IgD-negative memory B cell (primary cell): ENCODE measurements around the gene SRSF5. TPM values are rescaled to one million over a fixed set of nuclear protein-coding genes. Genes with fewer than 3 reads are reported as not detected.
A peak's percentile ranks its signal among the peaks of the same experiment; 100 is the strongest.

Source experiments
- H3K27ac Mint-ChIP-seq, 3 donors: one replicate each; pipeline ENCODE4 v1.8.0; 2020 to 2022; ENCODE audit warnings: mild to moderate bottlenecking in 3 of 3, mixed read lengths in 3 of 3, moderate library complexity in 1 of 3
- H3K27me3 Mint-ChIP-seq: one replicate; pipeline ENCODE4 v1.8.0; 2021; ENCODE audit warnings: mixed read lengths
- H3K36me3 Mint-ChIP-seq: one replicate; pipeline ENCODE4 v1.8.0; 2020; ENCODE audit warnings: mild to moderate bottlenecking, mixed read lengths
- H3K4me1 Mint-ChIP-seq, 3 donors: one replicate each; pipeline ENCODE4 v1.8.0; 2020 to 2022; ENCODE audit warnings: mixed read lengths in 3 of 3, mild to moderate bottlenecking in 1 of 3
- H3K4me3 Mint-ChIP-seq, 4 donors: one replicate each; pipeline ENCODE4 v1.8.0; 2020 to 2022; ENCODE audit warnings: mild to moderate bottlenecking in 4 of 4, mixed read lengths in 4 of 4, moderate library complexity in 3 of 4
- H3K9me3 Mint-ChIP-seq, 3 donors: one replicate each; pipeline ENCODE4 v1.8.0; 2020 to 2021; ENCODE audit warnings: mixed read lengths in 3 of 3, mild to moderate bottlenecking in 1 of 3
- polyA plus RNA-seq: library from polyadenylated mRNA; unstranded; fragments of 300-500 nt; fragmentation: Illumina TruSeq; gene quantifications from one replicate; pipeline ENCODE4 v1.2.3, GENCODE V29; 2021

SRSF5 gene
- polyA plus RNA-seq, 1 donor from 2014 or later = 1,200 TPM

GRCh38 chr14:69779088-69779487, 12.1 kb downstream of the SRSF5 start:
- Mint-ChIP-seq H3K27me3 (no peaks in the 10 kb centered on the region), H3K4me3 (peak overlapping the region in 1 of 4 donors; percentile 10), H3K9me3 (no peaks in the 10 kb centered on the region), H3K27ac (peak overlapping the region in 1 of 3 donors; percentile 48), H3K4me1 (peaks cover 14 to 24% (median 17%) of the 10 kb centered on the region in 3 donors), H3K36me3 (peaks cover 2% of the 10 kb centered on the region)

GRCh38 chr14:69780092-69780491, 13.2 kb downstream of the SRSF5 start:
- peaks cover 10 to 20% (median 17%) of the 10 kb centered on the region in 3 donors for H3K4me1 Mint-ChIP-seq
- H3K9me3 Mint-ChIP-seq = no peaks in the 10 kb centered on the region
- no peaks in the 10 kb centered on the region for H3K36me3 Mint-ChIP-seq
- H3K4me3 Mint-ChIP-seq = no peak overlapping the region
- no peak overlapping the region for H3K27ac Mint-ChIP-seq
- no peaks in the 10 kb centered on the region for H3K27me3 Mint-ChIP-seq

GRCh38 chr14:69780952-69781351, 14.0 kb downstream of the SRSF5 start:
- Mint-ChIP-seq H3K4me1 (peaks cover 4 to 17% (median 15%) of the 10 kb centered on the region in 3 donors), H3K9me3 (no peaks in the 10 kb centered on the region)

GRCh38 chr14:69784942-69785341, 18.0 kb downstream of the SRSF5 start:
- Mint-ChIP-seq H3K36me3 (no peaks in the 10 kb centered on the region), H3K9me3 (no peaks in the 10 kb centered on the region), H3K27ac (no peak overlapping the region), H3K4me1 (peaks cover 0 to 7% (median 5%) of the 10 kb centered on the region in 3 donors), H3K27me3 (no peaks in the 10 kb centered on the region), H3K4me3 (no peak overlapping the region)

More at GRCh38 chr14:69780952-69781351, 14.0 kb downstream of the SRSF5 start:
- no peaks in the 10 kb centered on the region for H3K36me3 Mint-ChIP-seq
- no peaks in the 10 kb centered on the region for H3K27me3 Mint-ChIP-seq
- no peak overlapping the region for H3K4me3 Mint-ChIP-seq
- no peak overlapping the region for H3K27ac Mint-ChIP-seq

GRCh38 chr14:69786603-69787002, 19.7 kb downstream of the SRSF5 start:
- H3K9me3 Mint-ChIP-seq = no peaks in the 10 kb centered on the region
- peaks cover 0 to 4% (median 0%) of the 10 kb centered on the region in 3 donors for H3K4me1 Mint-ChIP-seq
- H3K27ac Mint-ChIP-seq = no peak overlapping the region
- no peak overlapping the region for H3K4me3 Mint-ChIP-seq
- H3K27me3 Mint-ChIP-seq = no peaks in the 10 kb centered on the region
- no peaks in the 10 kb centered on the region for H3K36me3 Mint-ChIP-seq

- no peak overlapping the region for H3K4me3 Mint-ChIP-seq
- no peaks in the 10 kb centered on the region for H3K36me3 Mint-ChIP-seq
- H3K27me3 Mint-ChIP-seq = no peaks in the 10 kb centered on the region
- H3K4me1 Mint-ChIP-seq = peaks cover 0 to 4% (median 0%) of the 10 kb centered on the region in 3 donors
- no peak overlapping the region for H3K27ac Mint-ChIP-seq
- H3K9me3 Mint-ChIP-seq = no peaks in the 10 kb centered on the region
These were observed 22.2 kb downstream of the SRSF5 start for GRCh38 chr14:69789118-69789640.

- H3K4me1 Mint-ChIP-seq = peaks cover 0 to 2% (median 0%) of the 10 kb centered on the region in 3 donors
- H3K27ac Mint-ChIP-seq = no peak overlapping the region
- no peak overlapping the region for H3K4me3 Mint-ChIP-seq
- H3K36me3 Mint-ChIP-seq = peaks cover 2% of the 10 kb centered on the region
- no peaks in the 10 kb centered on the region for H3K9me3 Mint-ChIP-seq
- peaks cover 3% of the 10 kb centered on the region for H3K27me3 Mint-ChIP-seq
These were observed 26.0 kb downstream of the SRSF5 start for GRCh38 chr14:69792887-69793421.

- Mint-ChIP-seq H3K27me3 (peaks cover 3% of the 10 kb centered on the region), H3K4me3 (no peak overlapping the region), H3K36me3 (peaks cover 2% of the 10 kb centered on the region), H3K4me1 (no peaks in the 10 kb centered on the region), H3K27ac (no peak overlapping the region), H3K9me3 (no peaks in the 10 kb centered on the region)
These were observed 27.8 kb downstream of the SRSF5 start for GRCh38 chr14:69794791-69795190.

- Mint-ChIP-seq H3K4me1 (no peaks in the 10 kb centered on the region), H3K9me3 (no peaks in the 10 kb centered on the region), H3K4me3 (no peak overlapping the region), H3K27me3 (peaks cover 3% of the 10 kb centered on the region), H3K36me3 (peaks cover 3% of the 10 kb centered on the region), H3K27ac (no peak overlapping the region)
These were observed 28.7 kb downstream of the SRSF5 start for GRCh38 chr14:69795691-69796090.

GRCh38 chr14:69796797-69797500, 30.0 kb downstream of the SRSF5 start, which contains the start of gene SLC10A1:
TSS of gene SLC10A1 (minus strand) at chr14:69797241. CDS start at chr14:69797155, 86 bp downstream.
- Mint-ChIP-seq H3K27ac (peak within 1 kb of the TSS in 1 of 3 donors; percentile 63), H3K4me1 (no peaks in the 10 kb centered on the region), H3K9me3 (peaks cover 0 to 7% (median 2%) of the 10 kb centered on the region in 3 donors), H3K36me3 (peaks cover 5% of the 10 kb centered on the region), H3K4me3 (no peak within 1 kb of the TSS), H3K27me3 (peaks cover 4% of the 10 kb centered on the region)

- Mint-ChIP-seq H3K36me3 (peaks cover 5% of the 10 kb centered on the region), H3K9me3 (peaks cover 0 to 7% (median 2%) of the 10 kb centered on the region in 3 donors), H3K4me1 (no peaks in the 10 kb centered on the region), H3K4me3 (no peak overlapping the region), H3K27me3 (peaks cover 4% of the 10 kb centered on the region), H3K27ac (peak overlapping the region in 1 of 3 donors; percentile 63)
These were observed 30.8 kb downstream of the SRSF5 start for GRCh38 chr14:69797573-69798338.

- Mint-ChIP-seq H3K36me3 (peaks cover 5% of the 10 kb centered on the region), H3K9me3 (peaks cover 0 to 7% (median 4%) of the 10 kb centered on the region in 3 donors), H3K4me1 (no peaks in the 10 kb centered on the region), H3K27me3 (peaks cover 5% of the 10 kb centered on the region), H3K4me3 (no peak overlapping the region), H3K27ac (no peak overlapping the region)
These were observed 31.4 kb downstream of the SRSF5 start for GRCh38 chr14:69798339-69798735.

- Mint-ChIP-seq H3K36me3 (peaks cover 4% of the 10 kb centered on the region), H3K4me3 (no peak overlapping the region), H3K27ac (no peak overlapping the region), H3K27me3 (peaks cover 8% of the 10 kb centered on the region), H3K4me1 (no peaks in the 10 kb centered on the region), H3K9me3 (peaks cover 0 to 7% (median 4%) of the 10 kb centered on the region in 3 donors)
These were observed 36.8 kb downstream of the SRSF5 start for GRCh38 chr14:69803753-69804152.

- H3K27me3 Mint-ChIP-seq = peaks cover 8% of the 10 kb centered on the region
- no peak overlapping the region for H3K27ac Mint-ChIP-seq
- peaks cover 4% of the 10 kb centered on the region for H3K36me3 Mint-ChIP-seq
- H3K4me3 Mint-ChIP-seq = no peak overlapping the region
- H3K9me3 Mint-ChIP-seq = peaks cover 0 to 7% (median 4%) of the 10 kb centered on the region in 3 donors
- no peaks in the 10 kb centered on the region for H3K4me1 Mint-ChIP-seq
These were observed 38.0 kb downstream of the SRSF5 start for GRCh38 chr14:69804902-69805301.

- peaks cover 10% of the 10 kb centered on the region for H3K27me3 Mint-ChIP-seq
- no peaks in the 10 kb centered on the region for H3K4me1 Mint-ChIP-seq
- H3K4me3 Mint-ChIP-seq = no peak overlapping the region
- peaks cover 0 to 2% (median 0%) of the 10 kb centered on the region in 3 donors for H3K9me3 Mint-ChIP-seq
- no peak overlapping the region for H3K27ac Mint-ChIP-seq
- H3K36me3 Mint-ChIP-seq = peaks cover 1% of the 10 kb centered on the region
These were observed 40.2 kb downstream of the SRSF5 start for GRCh38 chr14:69807192-69807591.
